IPS-20b (cell line): ENCODE results near the gene C1QTNF5.
"Not testable (repeated sequence)": the region's sequence is repeated elsewhere in the genome, so short reads cannot be mapped to it uniquely, and the experiment has no call there.

ENCODE experiments used
- H3K27ac ChIP-seq: one replicate; pipeline ENCODE4 v1.5.1; 2013; ENCODE audit warnings: low read length
- H3K27me3 ChIP-seq: 2 replicates; pipeline ENCODE4 v1.6.1; 2013; ENCODE audit warnings: mild to moderate bottlenecking, low read length, inconsistent platforms; ENCODE audit not compliant: insufficient read depth
- H3K36me3 ChIP-seq: 2 replicates; pipeline ENCODE4 v1.6.1; 2013; ENCODE audit warnings: low read depth, mild to moderate bottlenecking, inconsistent platforms, low read length, moderate library complexity; ENCODE audit not compliant: insufficient read depth
- H3K4me1 ChIP-seq: 2 replicates; pipeline ENCODE4 v1.6.1; 2013; ENCODE audit warnings: mild to moderate bottlenecking, control low read depth, inconsistent platforms, low read length, moderate library complexity; ENCODE audit not compliant: insufficient read depth
- H3K4me3 ChIP-seq: 2 replicates; pipeline ENCODE4 v1.5.1; 2013; ENCODE audit warnings: mild to moderate bottlenecking, low read length, inconsistent platforms
- H3K9ac ChIP-seq: 2 replicates; pipeline ENCODE4 v1.6.1; 2013; ENCODE audit warnings: low read depth, mild to moderate bottlenecking, inconsistent platforms, low read length, moderate library complexity
- H3K9me3 ChIP-seq: 2 replicates; pipeline ENCODE4 v1.6.1; 2013; ENCODE audit warnings: mild to moderate bottlenecking, low read depth, low read length, inconsistent platforms; ENCODE audit not compliant: insufficient read depth

The C1QTNF5 gene

GRCh38 chr11:119340335-119341221 lies at the start of gene C1QTNF5:
TSS of gene C1QTNF5 (minus strand) at chr11:119340883. CDS start at chr11:119340397, 486 bp downstream.
- Histone ChIP-seq H3K4me1 (peaks cover 19% of the 10 kb centered on the region; the same call in 1 of the 2 replicates), H3K36me3 (peaks cover 14% of the 10 kb centered on the region), H3K27ac (no peak within 1 kb of the TSS), H3K4me3 (peak within 1 kb of the TSS; percentile 63; the same call in 1 of the 2 replicates), H3K27me3 (peaks cover 64% of the 10 kb centered on the region), H3K9me3 (no peaks in the 10 kb centered on the region), H3K9ac (peak within 1 kb of the TSS; percentile 21; the same call in 1 of the 2 replicates)

- Histone ChIP-seq H3K36me3 (no peaks in the 10 kb centered on the region), H3K9me3 (no peaks in the 10 kb centered on the region), H3K27ac (no peak overlapping the region), H3K4me1 (no peaks in the 10 kb centered on the region), H3K4me3 (no peak overlapping the region), H3K9ac (no peak overlapping the region), H3K27me3 (0 out of 2 replicates have a peak, but pooled peaks cover 1% of the 10 kb centered on the region)
These were observed 49.0 kb upstream of the C1QTNF5 start for GRCh38 chr11:119389611-119390254.

- no peaks in the 10 kb centered on the region for H3K9me3 ChIP-seq
- no peaks in the 10 kb centered on the region for H3K4me1 ChIP-seq
- H3K27ac ChIP-seq: no peak overlapping the region
- H3K4me3 ChIP-seq: no peak overlapping the region
- no peak overlapping the region for H3K9ac ChIP-seq
- no peaks in the 10 kb centered on the region for H3K36me3 ChIP-seq
- peaks cover 18% of the 10 kb centered on the region; the same call in 1 of the 2 replicates for H3K27me3 ChIP-seq
These were observed 47.4 kb upstream of the C1QTNF5 start for GRCh38 chr11:119388103-119388502.

- H3K9me3 ChIP-seq: no peaks in the 10 kb centered on the region
- H3K9ac ChIP-seq: no peak overlapping the region
- H3K27me3 ChIP-seq: peaks cover 38% of the 10 kb centered on the region
- H3K27ac ChIP-seq: no peak overlapping the region
- H3K4me1 ChIP-seq: peaks cover 13% of the 10 kb centered on the region
- H3K36me3 ChIP-seq: no peaks in the 10 kb centered on the region
- H3K4me3 ChIP-seq: no peak overlapping the region
These were observed 43.6 kb upstream of the C1QTNF5 start for GRCh38 chr11:119384332-119384731.

GRCh38 chr11:119382513-119382912 lies 41.8 kb upstream of the C1QTNF5 start:
- peaks cover 24% of the 10 kb centered on the region for H3K4me1 ChIP-seq
- not testable (repeated sequence) for H3K27ac ChIP-seq, H3K9me3 ChIP-seq, H3K36me3 ChIP-seq
- H3K4me3 ChIP-seq: peak overlapping the region; percentile 67
- peaks cover 44% of the 10 kb centered on the region for H3K27me3 ChIP-seq
- H3K9ac ChIP-seq: peak overlapping the region; percentile 2; the same call in 1 of the 2 replicates

- peak overlapping the region; percentile 67 for H3K4me3 ChIP-seq
- H3K4me1 ChIP-seq: peaks cover 26% of the 10 kb centered on the region
- peaks cover 44% of the 10 kb centered on the region for H3K27me3 ChIP-seq
- no peaks in the 10 kb centered on the region for H3K36me3 ChIP-seq
- peak overlapping the region; percentile 2; the same call in 1 of the 2 replicates for H3K9ac ChIP-seq
- H3K9me3 ChIP-seq: no peaks in the 10 kb centered on the region
- no peak overlapping the region for H3K27ac ChIP-seq
These were observed 41.4 kb upstream of the C1QTNF5 start for GRCh38 chr11:119382101-119382500.

- Histone ChIP-seq H3K9ac (peak within 1 kb of the TSS; percentile 65; the same call in 1 of the 2 replicates), H3K4me1 (peaks cover 31% of the 10 kb centered on the region), H3K36me3 (no peaks in the 10 kb centered on the region), H3K27ac (no peak within 1 kb of the TSS), H3K4me3 (peak within 1 kb of the TSS; percentile 67), H3K9me3 (no peaks in the 10 kb centered on the region), H3K27me3 (peaks cover 44% of the 10 kb centered on the region)
These were observed 40.7 kb upstream of the C1QTNF5 start, which contains the start of gene USP2 for GRCh38 chr11:119381181-119381988. TSS of gene USP2 (minus strand) at chr11:119381690. CDS start at chr11:119373480, 8,210 bp downstream.

GRCh38 chr11:119380827-119381180 lies 40.1 kb upstream of the C1QTNF5 start:
- H3K4me1 ChIP-seq: peaks cover 32% of the 10 kb centered on the region
- no peaks in the 10 kb centered on the region for H3K9me3 ChIP-seq
- no peak overlapping the region for H3K27ac ChIP-seq
- no peaks in the 10 kb centered on the region for H3K36me3 ChIP-seq
- H3K4me3 ChIP-seq: peak overlapping the region; percentile 67
- H3K27me3 ChIP-seq: peaks cover 44% of the 10 kb centered on the region
- H3K9ac ChIP-seq: peak overlapping the region; percentile 65; the same call in 1 of the 2 replicates

- Histone ChIP-seq H3K36me3 (no peaks in the 10 kb centered on the region), H3K4me3 (peak overlapping the region; percentile 67), H3K9me3 (no peaks in the 10 kb centered on the region), H3K27me3 (peaks cover 44% of the 10 kb centered on the region), H3K4me1 (peaks cover 37% of the 10 kb centered on the region), H3K9ac (peak overlapping the region; percentile 65; the same call in 1 of the 2 replicates), H3K27ac (no peak overlapping the region)
These were observed 39.6 kb upstream of the C1QTNF5 start for GRCh38 chr11:119380160-119380826.

- no peaks in the 10 kb centered on the region for H3K36me3 ChIP-seq
- peaks cover 43% of the 10 kb centered on the region for H3K4me1 ChIP-seq
- peak overlapping the region; percentile 31; the same call in 1 of the 2 replicates for H3K4me3 ChIP-seq
- peaks cover 35% of the 10 kb centered on the region for H3K27me3 ChIP-seq
- H3K9ac ChIP-seq: peak overlapping the region; percentile 45; the same call in 1 of the 2 replicates
- no peak overlapping the region for H3K27ac ChIP-seq
- no peaks in the 10 kb centered on the region for H3K9me3 ChIP-seq
These were observed 38.3 kb upstream of the C1QTNF5 start for GRCh38 chr11:119378851-119379465.
